WTC11 (cell line): ENCODE results near the gene BASP1. TPM values are rescaled to one million over a fixed set of nuclear protein-coding genes. Genes with fewer than 3 reads are reported as not detected.

Experiments used
- ATAC-seq: fragments of 200-7000 bp; cut with Tn5 transposase; 2 replicates; pipeline ENCODE4 v1.10.0; 2021; ENCODE audit warnings: mild to moderate bottlenecking, moderate library complexity
- CTCF ChIA-PET: fragments of 300-600 bp; sonication (Branson Sonifier 250); formaldehyde crosslinking; loops from one replicate; lab custom pipeline; 2021; ENCODE audit warnings: antibody characterized with exemption; lab: Charles Lee
- POLR2A ChIA-PET: fragments of 350-600 bp; sonication (Branson Sonifier 250); formaldehyde crosslinking; loops from one replicate; lab custom pipeline; 2021; ENCODE audit warnings: antibody characterized with exemption; lab: Charles Lee
- DNase-seq: peaks from one replicate; pipeline ENCODE4 v3.0.0; 2021; ENCODE audit warnings: low spot score
- H3K27ac Mint-ChIP-seq: 2 replicates; pipeline ENCODE4 v1.8.0; 2021; ENCODE audit warnings: mixed read lengths
- H3K27me3 Mint-ChIP-seq: 2 replicates; pipeline ENCODE4 v1.8.0; 2021; ENCODE audit warnings: low read depth, mild to moderate bottlenecking, moderate library complexity, mixed read lengths
- H3K36me3 Mint-ChIP-seq: 2 replicates; pipeline ENCODE4 v1.8.0; 2021; ENCODE audit warnings: mixed read lengths
- H3K4me1 Mint-ChIP-seq: 2 replicates; pipeline ENCODE4 v1.8.0; 2022; ENCODE audit warnings: mixed read lengths
- H3K4me3 Mint-ChIP-seq: 2 replicates; pipeline ENCODE4 v1.8.0; 2021; ENCODE audit warnings: mild to moderate bottlenecking, moderate library complexity, mixed read lengths
- H3K9me3 Mint-ChIP-seq: 2 replicates; pipeline ENCODE4 v1.8.0; 2021; ENCODE audit warnings: mixed read lengths
- ATF1 ChIP-seq: sonication (generic); formaldehyde crosslinking; IDR thresholded peaks from 2 replicates; pipeline ENCODE4 v1.8.1; 2023; ENCODE audit warnings: mild to moderate bottlenecking, moderate library complexity, missing genetic modification reagents
- CREB1 ChIP-seq: sonication (generic); formaldehyde crosslinking; IDR thresholded peaks from 2 replicates; pipeline ENCODE4 v1.8.0; 2023; ENCODE audit warnings: mild to moderate bottlenecking, missing genetic modification reagents
- ESRRA ChIP-seq: sonication (generic); formaldehyde crosslinking; IDR thresholded peaks from 2 replicates; pipeline ENCODE4 v1.8.1; 2022; ENCODE audit warnings: mild to moderate bottlenecking, missing genetic modification reagents, borderline replicate concordance
- MXD4 ChIP-seq: fragments of 250-450 bp; sonication (Bioruptor Pico); IDR thresholded peaks from 2 replicates; pipeline ENCODE4 v1.8.0; 2021; ENCODE audit warnings: mild to moderate bottlenecking, moderate library complexity, borderline replicate concordance
- NFYB ChIP-seq: sonication (generic); formaldehyde crosslinking; conservative IDR thresholded peaks from 2 replicates; pipeline ENCODE4 v1.8.0; 2022; ENCODE audit warnings: low read depth, missing genetic modification reagents
- NR1H2 ChIP-seq: sonication (generic); formaldehyde crosslinking; IDR thresholded peaks from 2 replicates; pipeline ENCODE4 v1.9.0; 2021; ENCODE audit warnings: mild to moderate bottlenecking, moderate library complexity, missing genetic modification reagents
- PRRX2 ChIP-seq: fragments of 250-450 bp; sonication (Bioruptor Pico); IDR thresholded peaks from 2 replicates; pipeline ENCODE4 v1.8.0; 2021; ENCODE audit warnings: mild to moderate bottlenecking
- RORB ChIP-seq: fragments of 250-450 bp; sonication (Bioruptor Pico); IDR thresholded peaks from 2 replicates; pipeline ENCODE4 v1.9.0; 2021; ENCODE audit warnings: mild to moderate bottlenecking
- SMAD3 ChIP-seq: sonication (generic); formaldehyde crosslinking; IDR thresholded peaks from 2 replicates; pipeline ENCODE4 v1.8.0; 2022; ENCODE audit warnings: missing genetic modification reagents, mild to moderate bottlenecking, borderline replicate concordance
- ZNF416 ChIP-seq: fragments of 250-450 bp; sonication (Bioruptor Pico); IDR thresholded peaks from 2 replicates; pipeline ENCODE4 v1.9.0; 2021; ENCODE audit warnings: mild to moderate bottlenecking, inconsistent platforms
- total RNA-seq: library from RNA; stranded (reverse); gene quantifications from 3 replicates; pipeline ENCODE4 v1.2.3, GENCODE V29; 2021
- TF ChIP-seq, protein P1 (sequence below): fragments of 250-450 bp; sonication (Bioruptor Pico); conservative IDR thresholded peaks from 2 replicates; pipeline ENCODE4 v1.9.0; 2021; ENCODE audit warnings: mild to moderate bottlenecking
- TF ChIP-seq, protein P2 (sequence below): sonication (generic); formaldehyde crosslinking; IDR thresholded peaks from 2 replicates; pipeline ENCODE4 v1.8.1; 2023; ENCODE audit warnings: mild to moderate bottlenecking, moderate library complexity, missing genetic modification reagents
- TF ChIP-seq, protein P3 (sequence below): sonication (generic); formaldehyde crosslinking; IDR thresholded peaks from 2 replicates; pipeline ENCODE4 v1.8.0; 2023; ENCODE audit warnings: missing genetic modification reagents, mild to moderate bottlenecking, borderline replicate concordance

BASP1 gene
- total RNA-seq, 1 experiment from 2014 or later, result 108 TPM

DNA sequence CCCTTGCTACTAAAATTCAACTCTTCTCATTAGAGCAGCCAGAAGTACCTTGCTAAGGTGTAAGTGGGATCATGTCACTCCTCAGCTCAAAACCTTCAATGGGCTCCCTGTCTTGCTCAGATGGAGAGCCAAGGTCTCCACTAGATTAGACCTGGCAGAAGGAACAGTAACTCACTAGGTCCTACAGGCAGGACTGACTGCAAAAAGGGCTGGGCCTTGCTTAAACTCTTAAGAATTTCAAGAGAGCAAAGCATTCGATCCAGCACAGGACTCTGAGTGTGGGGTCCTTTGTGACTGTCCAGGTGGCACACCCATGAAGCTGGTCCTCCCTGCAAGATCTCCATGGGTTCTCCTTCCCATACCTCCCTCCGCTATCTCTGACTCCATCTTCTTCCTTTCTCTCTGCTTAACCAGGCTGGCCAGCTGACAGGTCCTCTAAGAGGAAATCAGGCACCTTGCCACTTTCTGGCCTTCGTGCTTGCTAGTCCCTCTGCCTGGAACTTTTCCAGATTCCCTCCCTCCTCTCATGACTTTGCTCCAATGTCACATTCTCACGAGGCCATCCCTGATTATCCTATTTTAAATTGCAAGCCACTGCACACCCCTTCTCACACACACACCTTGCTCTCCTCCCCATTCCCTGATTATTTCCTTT is 70.2 kb downstream of the BASP1 start:
- Mint-ChIP-seq H3K36me3 (peaks cover 16% of the 10 kb centered on the region), H3K4me1 (peaks cover 8% of the 10 kb centered on the region), H3K27ac (no peak overlapping the region), H3K4me3 (no peak overlapping the region), H3K9me3 (peaks cover 20% of the 10 kb centered on the region), H3K27me3 (no peaks in the 10 kb centered on the region; the same call in 1 of the 2 replicates)
- TF ChIP-seq, protein P1, sequence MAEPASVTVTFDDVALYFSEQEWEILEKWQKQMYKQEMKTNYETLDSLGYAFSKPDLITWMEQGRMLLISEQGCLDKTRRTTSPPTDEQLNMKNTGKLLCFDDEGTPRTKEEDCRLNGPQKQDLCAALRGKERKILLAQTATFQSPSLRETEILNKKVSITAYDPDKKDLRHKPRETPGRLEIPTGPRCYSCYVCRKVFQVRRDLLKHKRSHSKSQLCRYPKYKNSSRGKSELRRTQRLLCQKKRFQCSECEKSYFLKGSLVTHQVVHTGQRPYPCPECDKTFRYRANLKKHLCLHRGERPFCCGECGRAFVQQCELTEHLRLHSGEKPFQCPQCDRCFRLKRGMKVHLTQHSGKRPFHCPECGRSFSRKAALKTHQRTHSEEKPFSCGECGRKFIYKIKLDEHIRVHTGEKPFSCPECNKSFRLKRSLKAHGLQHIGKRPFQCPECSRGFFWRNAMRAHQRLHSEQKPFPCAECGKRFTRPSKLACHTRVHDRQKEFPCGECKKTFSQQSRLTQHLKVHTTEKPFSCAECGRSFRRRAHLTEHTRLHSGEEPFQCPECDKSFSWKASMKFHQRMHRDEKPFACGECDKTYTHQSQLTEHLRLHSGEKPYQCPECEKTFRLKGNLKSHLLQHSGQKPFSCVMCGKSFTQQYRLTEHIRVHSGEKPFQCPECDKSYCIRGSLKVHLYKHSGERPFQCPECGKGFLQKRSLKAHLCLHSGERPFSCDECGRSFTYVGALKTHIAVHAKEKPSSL, result no peak
- TF ChIP-seq SMAD3 (CRISPR knock-in tag) (no peak), MXD4 (CRISPR knock-in tag) (no peak), PRRX2 (CRISPR knock-in tag) (no peak), NR1H2 (no peak)
- TF ChIP-seq, protein P2, sequence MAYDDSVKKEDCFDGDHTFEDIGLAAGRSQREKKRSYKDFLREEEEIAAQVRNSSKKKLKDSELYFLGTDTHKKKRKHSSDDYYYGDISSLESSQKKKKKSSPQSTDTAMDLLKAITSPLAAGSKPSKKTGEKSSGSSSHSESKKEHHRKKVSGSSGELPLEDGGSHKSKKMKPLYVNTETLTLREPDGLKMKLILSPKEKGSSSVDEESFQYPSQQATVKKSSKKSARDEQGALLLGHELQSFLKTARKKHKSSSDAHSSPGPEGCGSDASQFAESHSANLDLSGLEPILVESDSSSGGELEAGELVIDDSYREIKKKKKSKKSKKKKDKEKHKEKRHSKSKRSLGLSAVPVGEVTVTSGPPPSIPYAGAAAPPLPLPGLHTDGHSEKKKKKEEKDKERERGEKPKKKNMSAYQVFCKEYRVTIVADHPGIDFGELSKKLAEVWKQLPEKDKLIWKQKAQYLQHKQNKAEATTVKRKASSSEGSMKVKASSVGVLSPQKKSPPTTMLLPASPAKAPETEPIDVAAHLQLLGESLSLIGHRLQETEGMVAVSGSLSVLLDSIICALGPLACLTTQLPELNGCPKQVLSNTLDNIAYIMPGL (CRISPR knock-in tag), result no peak
- TF ChIP-seq, protein P3, sequence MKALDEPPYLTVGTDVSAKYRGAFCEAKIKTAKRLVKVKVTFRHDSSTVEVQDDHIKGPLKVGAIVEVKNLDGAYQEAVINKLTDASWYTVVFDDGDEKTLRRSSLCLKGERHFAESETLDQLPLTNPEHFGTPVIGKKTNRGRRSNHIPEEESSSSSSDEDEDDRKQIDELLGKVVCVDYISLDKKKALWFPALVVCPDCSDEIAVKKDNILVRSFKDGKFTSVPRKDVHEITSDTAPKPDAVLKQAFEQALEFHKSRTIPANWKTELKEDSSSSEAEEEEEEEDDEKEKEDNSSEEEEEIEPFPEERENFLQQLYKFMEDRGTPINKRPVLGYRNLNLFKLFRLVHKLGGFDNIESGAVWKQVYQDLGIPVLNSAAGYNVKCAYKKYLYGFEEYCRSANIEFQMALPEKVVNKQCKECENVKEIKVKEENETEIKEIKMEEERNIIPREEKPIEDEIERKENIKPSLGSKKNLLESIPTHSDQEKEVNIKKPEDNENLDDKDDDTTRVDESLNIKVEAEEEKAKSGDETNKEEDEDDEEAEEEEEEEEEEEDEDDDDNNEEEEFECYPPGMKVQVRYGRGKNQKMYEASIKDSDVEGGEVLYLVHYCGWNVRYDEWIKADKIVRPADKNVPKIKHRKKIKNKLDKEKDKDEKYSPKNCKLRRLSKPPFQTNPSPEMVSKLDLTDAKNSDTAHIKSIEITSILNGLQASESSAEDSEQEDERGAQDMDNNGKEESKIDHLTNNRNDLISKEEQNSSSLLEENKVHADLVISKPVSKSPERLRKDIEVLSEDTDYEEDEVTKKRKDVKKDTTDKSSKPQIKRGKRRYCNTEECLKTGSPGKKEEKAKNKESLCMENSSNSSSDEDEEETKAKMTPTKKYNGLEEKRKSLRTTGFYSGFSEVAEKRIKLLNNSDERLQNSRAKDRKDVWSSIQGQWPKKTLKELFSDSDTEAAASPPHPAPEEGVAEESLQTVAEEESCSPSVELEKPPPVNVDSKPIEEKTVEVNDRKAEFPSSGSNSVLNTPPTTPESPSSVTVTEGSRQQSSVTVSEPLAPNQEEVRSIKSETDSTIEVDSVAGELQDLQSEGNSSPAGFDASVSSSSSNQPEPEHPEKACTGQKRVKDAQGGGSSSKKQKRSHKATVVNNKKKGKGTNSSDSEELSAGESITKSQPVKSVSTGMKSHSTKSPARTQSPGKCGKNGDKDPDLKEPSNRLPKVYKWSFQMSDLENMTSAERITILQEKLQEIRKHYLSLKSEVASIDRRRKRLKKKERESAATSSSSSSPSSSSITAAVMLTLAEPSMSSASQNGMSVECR (CRISPR knock-in tag), result no peak
- no peak for ATAC-seq
- POLR2A ChIA-PET, result no interaction called here
- no peak for DNase-seq
- CTCF ChIA-PET, result no interaction called here

DNA sequence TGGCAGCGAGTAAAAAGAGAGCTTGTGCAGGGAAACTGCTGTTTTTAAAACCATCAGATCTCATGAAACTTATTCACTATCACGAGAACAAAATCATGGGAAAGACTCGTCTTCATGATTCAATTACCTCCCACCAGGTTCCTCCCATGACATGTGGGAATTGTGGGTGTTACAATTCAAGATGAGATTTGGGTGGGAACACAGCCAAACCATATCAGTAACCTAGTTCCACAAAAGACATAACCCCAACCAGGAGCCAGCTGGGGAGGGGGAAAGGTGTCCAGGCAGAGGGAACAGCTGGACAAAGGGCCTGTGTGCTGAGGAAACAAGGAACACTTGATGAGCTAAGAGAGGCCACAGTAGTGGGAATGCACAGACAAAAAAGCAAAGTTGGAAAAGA is 71.1 kb downstream of the BASP1 start:
- DNase-seq, result no peak
- Mint-ChIP-seq H3K4me1 (peaks cover 3% of the 10 kb centered on the region; the same call in 1 of the 2 replicates), H3K4me3 (no peak overlapping the region), H3K27ac (no peak overlapping the region), H3K9me3 (peaks cover 20% of the 10 kb centered on the region), H3K27me3 (no peaks in the 10 kb centered on the region; the same call in 1 of the 2 replicates), H3K36me3 (peaks cover 16% of the 10 kb centered on the region)
- TF ChIP-seq RORB (CRISPR knock-in tag), result no peak
- TF ChIP-seq ATF1 (CRISPR knock-in tag), result no peak
- TF ChIP-seq ESRRA (CRISPR knock-in tag), result no peak
- no peak for TF ChIP-seq NFYB
- TF ChIP-seq CREB1 (CRISPR knock-in tag), result no peak
- TF ChIP-seq ZNF416 (CRISPR knock-in tag), result no peak
- TF ChIP-seq, protein P1, result no peak
- no peak for ATAC-seq
- ChIA-PET CTCF (no interaction called here), POLR2A (no interaction called here)
